GM21576 (cell line): Measurements from ENCODE around the gene ST8SIA3.
"Not testable (repeated sequence)": the region's sequence is repeated elsewhere in the genome, so short reads cannot be mapped to it uniquely, and the experiment has no call there.

ENCODE experiments used
- ATAC-seq: cut with Tn5 transposase; IDR thresholded peaks from one replicate; pipeline ENCODE4 v1.9.1; 2021; ENCODE audit warnings: mild to moderate bottlenecking, moderate library complexity; ENCODE audit not compliant: unreplicated experiment

Gene ST8SIA3

DNA sequence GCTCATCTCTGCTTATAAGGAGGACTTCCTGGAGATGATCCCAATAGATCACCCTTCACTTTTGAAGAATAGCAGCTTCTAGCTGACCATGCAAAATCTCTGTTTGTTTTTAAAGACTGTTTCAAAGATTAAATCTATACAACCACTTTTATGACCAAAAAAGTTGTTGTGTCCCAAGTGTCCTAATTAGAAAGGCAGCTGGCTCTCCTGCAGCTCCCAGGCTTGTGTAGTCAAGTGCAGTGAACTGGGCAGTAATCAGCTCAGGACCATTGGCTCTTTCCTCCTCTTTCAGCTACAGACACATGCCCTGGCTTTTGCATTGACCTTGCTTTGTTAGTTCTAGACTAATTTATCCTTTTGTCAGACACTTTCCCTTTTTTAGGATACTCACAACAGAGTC lies 10.4 kb downstream of the ST8SIA3 start:
- no peak for ATAC-seq

DNA sequence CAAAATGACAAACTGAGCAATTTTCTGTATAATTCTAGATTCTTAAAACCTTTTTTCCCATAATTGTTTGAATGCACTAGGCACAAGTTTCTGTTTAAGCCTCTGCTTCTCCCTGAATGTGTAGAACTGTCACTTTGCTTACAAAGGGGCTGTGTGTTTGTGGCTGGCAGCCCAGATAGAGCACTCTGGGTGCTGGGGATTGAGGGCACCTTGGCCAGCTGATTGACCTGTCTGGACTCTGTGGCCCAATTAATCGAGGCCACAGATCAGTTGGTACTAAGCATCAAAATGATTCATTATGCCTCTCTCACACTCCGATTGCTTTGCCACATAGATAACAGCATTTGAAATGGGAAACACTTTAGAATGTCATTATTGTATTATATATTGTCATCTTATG lies 12.1 kb downstream of the ST8SIA3 start:
- no peak for ATAC-seq

DNA sequence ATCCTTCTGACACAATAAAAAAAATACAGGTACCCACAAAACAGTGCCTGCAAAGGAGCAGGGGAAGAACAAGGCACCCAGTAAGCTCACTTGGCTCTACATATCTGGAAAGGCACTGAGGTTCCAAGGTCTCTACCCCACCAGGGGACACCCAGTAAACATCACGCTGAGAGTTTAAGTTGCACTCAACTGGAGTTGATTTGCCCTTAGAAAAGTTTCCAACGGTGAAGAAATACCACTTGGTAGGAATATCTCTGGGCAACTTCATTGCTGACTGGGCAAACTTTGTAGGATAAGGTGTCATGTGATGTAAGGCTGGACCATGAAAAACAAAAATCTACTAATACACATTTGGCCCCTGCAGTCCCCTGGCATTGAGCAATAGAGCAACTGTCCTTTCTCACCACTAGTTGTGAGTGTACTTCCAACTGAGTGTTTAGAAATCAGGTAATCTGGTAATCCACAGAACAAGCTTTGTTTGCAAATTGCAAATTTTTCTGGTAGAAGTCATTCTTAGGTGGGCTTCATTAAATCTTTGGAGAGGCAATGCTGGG lies 14.2 kb downstream of the ST8SIA3 start:
- no peak for ATAC-seq

DNA sequence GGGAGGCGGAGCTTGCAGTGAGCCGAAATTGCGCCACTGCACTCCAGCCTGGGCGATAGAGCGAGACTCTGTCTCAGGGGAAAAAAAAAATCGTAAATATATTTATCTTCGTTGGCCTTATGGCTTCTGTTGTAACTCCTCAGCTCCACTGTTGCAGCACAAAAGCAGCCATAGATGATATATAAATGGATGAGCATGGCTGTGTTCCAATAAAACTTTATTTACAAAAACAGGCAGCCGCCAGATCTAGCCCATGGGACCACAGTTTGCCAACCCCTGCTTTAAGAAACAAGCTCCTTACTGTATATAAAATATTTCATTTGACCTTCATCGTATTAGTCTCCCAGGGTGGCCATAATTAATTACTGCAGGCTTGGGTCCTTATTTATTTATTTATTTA lies 20.1 kb downstream of the ST8SIA3 start:
- ATAC-seq = no peak

DNA sequence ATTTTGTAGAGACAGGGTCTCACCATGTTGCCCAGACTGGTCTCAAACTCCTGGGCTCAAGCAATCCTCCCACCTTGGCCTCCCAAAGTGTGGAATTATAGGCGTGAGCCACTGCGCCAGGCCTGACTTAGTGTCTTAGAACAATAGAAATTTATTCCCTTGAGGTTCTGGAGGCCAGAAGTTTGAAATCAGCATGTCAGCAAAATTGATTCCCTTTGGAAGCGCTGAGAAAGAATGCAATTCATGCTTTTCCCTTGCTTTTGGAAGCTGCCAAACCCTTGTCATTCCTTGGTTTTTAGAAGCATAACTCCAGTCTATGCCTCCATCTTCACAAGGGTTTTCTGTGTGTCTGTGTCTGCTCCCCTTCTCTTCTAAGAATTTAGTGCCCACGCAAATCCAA lies 20.7 kb downstream of the ST8SIA3 start:
- no peak for ATAC-seq

DNA sequence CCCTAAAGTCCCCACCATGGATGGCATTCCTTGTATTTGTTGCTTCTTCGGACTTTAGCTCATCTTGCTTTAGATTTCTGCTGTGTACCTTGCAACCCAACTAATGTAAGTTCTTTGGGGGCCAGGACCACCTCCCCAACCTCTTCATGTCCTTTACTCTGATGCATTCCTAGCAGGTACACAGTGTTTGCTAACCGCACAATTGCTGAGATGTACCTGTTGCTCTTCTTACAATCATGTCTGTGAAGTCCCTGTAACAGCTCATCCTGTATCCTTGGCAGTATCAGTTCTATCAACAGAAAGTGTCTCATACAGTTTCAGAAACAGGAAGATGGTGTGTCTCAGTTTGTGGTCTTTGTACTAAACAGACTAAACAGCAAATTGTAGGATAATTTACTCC lies 24.1 kb downstream of the ST8SIA3 start:
- no peak for ATAC-seq

DNA sequence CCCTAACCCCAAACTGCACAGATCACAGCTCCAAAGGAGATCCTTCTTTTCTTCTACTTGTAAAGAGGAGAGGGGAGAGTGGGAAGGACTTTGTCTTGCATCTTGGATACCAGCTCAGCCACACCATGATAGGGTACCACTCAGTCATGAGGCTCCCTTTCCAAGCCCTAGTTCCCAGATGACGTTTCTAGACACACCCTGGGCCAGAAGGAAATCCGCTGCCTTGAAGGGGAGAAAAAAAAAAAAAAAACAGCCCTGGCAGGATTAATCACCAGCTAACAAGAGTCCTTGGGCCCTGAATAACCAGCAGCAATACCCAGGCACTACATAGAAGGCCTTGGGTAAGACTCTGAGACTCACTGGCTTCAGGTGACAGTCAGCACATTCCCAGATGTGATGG lies 36.9 kb downstream of the ST8SIA3 start:
- no peak for ATAC-seq

DNA sequence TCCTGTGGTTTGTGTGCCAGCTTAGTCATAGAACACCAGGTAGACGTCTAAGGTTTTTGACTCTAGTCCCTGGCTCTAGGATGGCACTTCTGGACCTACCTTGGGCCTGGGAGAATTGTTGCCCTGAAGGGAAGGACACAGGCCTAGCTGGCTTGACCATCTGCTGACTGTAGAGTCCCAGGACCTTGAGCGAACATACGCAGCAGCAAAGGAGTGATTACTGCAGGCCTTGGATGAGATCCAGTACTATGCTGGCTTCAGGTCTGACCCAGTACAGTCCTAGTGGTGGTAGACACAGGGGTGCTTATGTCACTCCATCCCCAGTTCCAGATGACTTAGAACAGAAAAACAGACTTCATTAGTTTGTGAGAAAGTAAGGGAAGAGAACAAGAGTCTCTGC lies 37.7 kb downstream of the ST8SIA3 start:
- no peak for ATAC-seq

DNA sequence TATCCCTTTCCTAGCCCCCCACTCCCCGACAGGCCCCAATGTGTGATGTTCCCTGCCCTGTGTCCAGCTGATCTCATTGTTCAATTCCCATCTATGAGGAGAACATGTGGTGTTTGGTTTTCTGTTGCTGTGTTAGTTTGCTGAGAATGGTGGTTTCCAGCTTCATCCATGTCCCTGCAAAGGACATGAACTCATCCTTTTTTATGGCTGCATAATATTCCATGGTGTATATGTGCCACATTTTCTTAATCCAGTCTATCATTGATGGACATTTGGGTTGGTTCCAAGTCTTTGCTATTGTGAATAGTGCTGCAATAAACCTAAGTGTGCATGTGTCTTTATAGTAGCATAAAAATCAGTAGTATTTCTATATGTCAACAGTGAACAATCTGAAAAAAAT lies 42.4 kb downstream of the ST8SIA3 start:
- not testable (repeated sequence) for ATAC-seq

DNA sequence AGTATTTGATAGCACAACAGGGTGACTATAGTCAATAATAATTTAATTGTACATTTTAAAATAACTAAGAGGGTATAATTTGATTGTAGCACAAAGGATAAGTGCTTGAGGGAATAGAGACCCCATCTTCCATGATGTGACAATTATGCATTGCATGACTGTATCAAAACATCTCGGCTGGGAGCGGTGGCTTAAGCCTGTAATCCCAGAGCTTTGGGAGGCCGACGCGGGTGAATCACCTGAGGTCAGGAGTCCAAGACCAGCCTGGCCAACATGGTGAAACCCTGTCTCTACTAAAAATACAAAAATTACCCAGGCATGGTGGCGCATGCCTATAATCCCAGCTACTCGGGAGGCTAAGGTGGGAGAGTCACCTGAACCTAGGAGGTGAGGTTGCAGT lies 44.5 kb downstream of the ST8SIA3 start:
- not testable (repeated sequence) for ATAC-seq

DNA sequence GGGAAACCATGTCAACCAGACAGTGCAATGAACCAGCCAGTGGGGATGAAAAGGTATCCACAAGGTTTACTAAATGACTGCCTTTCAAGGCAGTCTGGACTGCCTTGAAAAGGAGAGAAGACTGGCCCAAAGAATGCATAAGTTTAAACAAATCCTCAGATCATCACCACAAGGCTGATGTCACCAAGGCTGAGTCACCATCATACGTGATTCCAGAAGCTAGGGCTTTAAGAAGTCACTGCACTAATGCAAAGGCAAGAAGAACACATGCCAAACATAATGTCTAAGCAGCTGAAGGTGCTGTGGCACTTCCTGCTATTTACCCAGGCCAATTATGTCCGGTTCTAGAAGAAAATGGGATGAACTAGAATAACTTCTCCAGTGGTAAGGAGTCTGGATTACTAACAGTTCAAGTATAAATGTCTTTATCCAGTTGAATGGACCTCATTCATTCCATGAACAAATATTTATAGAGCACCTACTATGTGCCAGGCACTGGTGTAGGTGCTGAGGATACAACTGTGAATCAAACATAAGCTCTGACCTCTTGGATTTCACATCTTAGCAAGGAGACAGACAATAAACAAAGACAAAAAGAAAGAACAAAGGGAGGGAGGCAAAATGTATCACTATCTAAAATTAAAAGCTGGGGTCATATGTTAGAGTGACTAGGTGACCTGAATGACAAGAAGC lies 45.2 kb downstream of the ST8SIA3 start:
- no peak for ATAC-seq

DNA sequence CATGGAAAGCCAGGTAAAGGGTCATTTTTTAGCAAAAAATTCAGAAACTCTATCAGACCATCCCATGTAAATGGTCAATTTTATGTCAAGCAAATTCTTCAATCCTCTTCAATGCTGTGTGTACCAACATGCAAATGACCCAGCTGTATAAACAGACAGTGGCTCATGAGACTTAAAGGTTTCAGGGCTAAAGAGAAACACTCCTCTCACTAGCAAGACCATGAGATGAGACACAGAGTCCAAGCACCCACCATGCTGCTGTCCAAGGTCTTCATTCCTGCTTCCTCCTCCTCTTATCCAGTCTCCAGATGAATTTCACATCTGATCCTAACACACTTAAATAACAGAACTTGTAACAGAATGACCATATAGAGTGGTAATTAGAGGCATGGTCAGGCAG lies 52.0 kb downstream of the ST8SIA3 start:
- ATAC-seq = no peak

DNA sequence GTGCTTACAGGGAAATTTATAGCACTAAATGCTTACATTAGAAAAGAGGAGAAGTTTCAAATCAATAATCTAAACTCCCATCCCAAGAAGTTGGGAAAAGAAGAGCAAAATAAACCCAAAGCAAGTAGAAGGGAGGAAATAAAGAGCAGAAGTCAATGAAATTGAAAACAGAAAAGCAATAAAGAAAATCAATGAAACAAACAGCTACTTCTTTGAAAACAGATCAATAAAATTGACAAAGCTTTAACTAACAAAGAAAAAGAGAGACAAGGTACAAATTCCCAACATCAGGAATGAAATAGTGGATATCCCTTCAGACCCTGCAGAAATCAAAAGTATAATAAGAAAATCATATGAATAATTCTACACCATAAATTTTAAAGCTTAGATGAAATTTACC lies 57.3 kb downstream of the ST8SIA3 start:
- ATAC-seq = no peak

DNA sequence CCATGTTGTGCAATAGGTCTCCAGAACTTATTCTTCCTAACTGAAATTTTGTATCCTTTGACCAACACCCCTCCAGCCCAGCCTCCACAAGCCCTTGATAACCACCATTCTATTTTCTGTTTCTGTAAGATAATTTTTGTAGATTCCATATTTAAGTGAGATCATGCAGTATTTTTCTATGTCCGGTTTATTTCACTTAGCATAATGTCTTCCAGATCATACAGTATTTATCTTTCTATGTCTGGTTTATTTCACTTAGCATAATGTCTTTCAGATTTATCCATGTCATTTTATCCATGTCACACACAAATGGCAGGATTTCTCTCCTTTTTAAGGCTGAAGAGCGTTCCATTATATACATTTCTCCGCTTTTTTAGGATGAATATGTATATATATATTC lies 58.4 kb downstream of the ST8SIA3 start:
- no peak for ATAC-seq

DNA sequence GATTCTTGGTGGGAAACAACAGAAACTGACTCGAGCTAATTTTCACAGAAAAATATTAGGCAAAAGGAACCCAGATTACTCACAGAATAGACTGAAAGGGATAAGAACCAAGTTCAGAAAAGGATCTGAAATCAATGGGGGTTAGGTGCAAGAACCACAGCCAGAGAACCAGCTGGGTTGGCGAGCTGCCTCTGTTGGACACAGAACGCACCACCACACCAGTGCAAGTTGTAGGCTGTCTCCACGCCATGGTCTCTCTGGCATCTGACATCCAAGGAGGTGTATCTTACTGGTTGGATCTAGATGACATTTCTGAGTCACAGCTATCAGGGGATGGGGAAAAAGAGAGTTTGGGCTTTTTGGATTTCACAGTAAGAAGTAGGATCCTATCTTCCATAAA lies 64.2 kb downstream of the ST8SIA3 start:
- no peak for ATAC-seq
